Body of pancreas (tissue), 4 donors: ENCODE data around the gene CENPF. TPM values are rescaled to one million over a fixed set of nuclear protein-coding genes. Genes with fewer than 3 reads are reported as not detected.

Source experiments
- ATAC-seq: fragments of 150-250 bp; one replicate; pipeline ENCODE4 v1.9.1; 2016
- DNase-seq, 4 donors: peaks; one replicate each; pipeline ENCODE4 v3.0.0-alpha.2; 2019
- H3K27ac ChIP-seq, 4 donors: fragments of 200-600 bp; sonication (generic); 1 replicate in 3 of 4; 2 replicates in 1 of 4; pipeline versions ENCODE4 v1.5.1 to v1.6.1; 2016 to 2019; ENCODE audit warnings: mild to moderate bottlenecking in 1 of 4, mixed read lengths in 1 of 4, moderate library complexity in 1 of 4
- H3K27me3 ChIP-seq, 2 donors: fragments of 200-600 bp; sonication (generic); one replicate each; pipeline ENCODE4 v1.6.0; 2016; ENCODE audit warnings: mild to moderate bottlenecking in 1 of 2
- H3K36me3 ChIP-seq, 2 donors: fragments of 200-600 bp; sonication (generic); replicated peaks in 1 of 2; 2 replicates each; pipeline ENCODE4 v1.5.1; 2016; ENCODE audit warnings: low read depth in 2 of 2; ENCODE audit not compliant: insufficient read depth in 1 of 2
- H3K4me1 ChIP-seq: fragments of 200-600 bp; sonication (generic); one replicate; pipeline ENCODE4 v1.6.0; 2016
- H3K4me3 ChIP-seq, 2 donors: fragments of 200-600 bp; sonication (generic); 1 replicate in 1 of 2; 2 replicates in 1 of 2; pipeline ENCODE4 v1.5.1; 2016 to 2019
- H3K9me3 ChIP-seq, 3 donors: fragments of 200-600 bp; sonication (generic); 1 replicate in 2 of 3; 2 replicates in 1 of 3; pipeline ENCODE4 v1.5.1; 2016
- POLR2A ChIP-seq, 3 donors: fragments of 450-650 bp; IDR thresholded peaks; one replicate each; pipeline ENCODE4 v1.6.1; 2016; ENCODE audit warnings: antibody characterized with exemption in 3 of 3, mild to moderate bottlenecking in 2 of 3
- WGBS, 2 donors: methylation state at CpG; one replicate each; pipeline ENCODE4 v1.1.5; 2017; 5-methylcytosine and 5-hydroxymethylcytosine counted together
- intact Hi-C: fragments of 100-400 bp; cut with DNase I; formaldehyde crosslinking; loops from one replicate; pipeline ENCODE4 v1.15.1; 2023
- total RNA-seq, 2 donors: library from RNA; depleted of rRNA; stranded (reverse); fragments of >200 nt; gene quantifications; one replicate each; pipeline ENCODE4 v1.1.0, GENCODE V29; 2016
- TF ChIP-seq, protein P1 (sequence below), 7 experiments: fragments of 450-650 bp in 4 of 7; fragments of 200-600 bp in 3 of 7; sonication (generic) in 3 of 7; IDR thresholded peaks; one replicate each; pipeline ENCODE4 v1.5.1; 2016 to 2019; ENCODE audit warnings: antibody characterized with exemption in 7 of 7

Gene CENPF
- total RNA-seq, 2 donors from 2014 or later: under 0.01 TPM; not detected in 1

DNA sequence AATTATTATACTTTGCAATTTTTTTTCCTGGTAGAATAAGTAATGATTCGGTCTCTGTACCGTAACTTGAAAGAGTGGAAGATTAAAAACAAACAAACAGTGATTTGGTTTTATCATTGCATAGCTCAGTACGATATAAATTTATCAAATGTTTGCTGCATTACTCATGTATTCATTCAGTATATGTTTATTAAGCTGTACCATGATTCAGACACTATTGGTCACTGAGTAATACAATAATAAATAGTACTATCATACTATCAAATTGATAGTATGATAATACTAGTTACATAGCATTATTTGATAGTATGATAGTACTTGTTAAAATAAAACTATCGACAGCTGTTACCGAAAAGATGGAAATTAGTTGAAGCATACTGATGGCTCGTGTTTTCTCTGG is 12.1 kb downstream of the CENPF start:
- H3K4me3 ChIP-seq: no peak overlapping the region
- no peaks in the 10 kb centered on the region for H3K4me1 ChIP-seq
- no peaks in the 10 kb centered on the region for H3K9me3 ChIP-seq
- no peak overlapping the region for H3K27ac ChIP-seq
- no peaks in the 10 kb centered on the region for H3K27me3 ChIP-seq
- H3K36me3 ChIP-seq: no peaks in the 10 kb centered on the region
- WGBS, 2 donors: 80 to 83% methylated on average over 6 of the region's 6 CpGs
- intact Hi-C loops: no loop called here
- TF ChIP-seq, protein P1, sequence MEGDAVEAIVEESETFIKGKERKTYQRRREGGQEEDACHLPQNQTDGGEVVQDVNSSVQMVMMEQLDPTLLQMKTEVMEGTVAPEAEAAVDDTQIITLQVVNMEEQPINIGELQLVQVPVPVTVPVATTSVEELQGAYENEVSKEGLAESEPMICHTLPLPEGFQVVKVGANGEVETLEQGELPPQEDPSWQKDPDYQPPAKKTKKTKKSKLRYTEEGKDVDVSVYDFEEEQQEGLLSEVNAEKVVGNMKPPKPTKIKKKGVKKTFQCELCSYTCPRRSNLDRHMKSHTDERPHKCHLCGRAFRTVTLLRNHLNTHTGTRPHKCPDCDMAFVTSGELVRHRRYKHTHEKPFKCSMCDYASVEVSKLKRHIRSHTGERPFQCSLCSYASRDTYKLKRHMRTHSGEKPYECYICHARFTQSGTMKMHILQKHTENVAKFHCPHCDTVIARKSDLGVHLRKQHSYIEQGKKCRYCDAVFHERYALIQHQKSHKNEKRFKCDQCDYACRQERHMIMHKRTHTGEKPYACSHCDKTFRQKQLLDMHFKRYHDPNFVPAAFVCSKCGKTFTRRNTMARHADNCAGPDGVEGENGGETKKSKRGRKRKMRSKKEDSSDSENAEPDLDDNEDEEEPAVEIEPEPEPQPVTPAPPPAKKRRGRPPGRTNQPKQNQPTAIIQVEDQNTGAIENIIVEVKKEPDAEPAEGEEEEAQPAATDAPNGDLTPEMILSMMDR (IDR thresholded peaks at IDR 0.05): no peak
- no peak for TF ChIP-seq POLR2A (IDR thresholded peaks at IDR 0.05)
- ATAC-seq (no peak), DNase-seq (no peak)

DNA sequence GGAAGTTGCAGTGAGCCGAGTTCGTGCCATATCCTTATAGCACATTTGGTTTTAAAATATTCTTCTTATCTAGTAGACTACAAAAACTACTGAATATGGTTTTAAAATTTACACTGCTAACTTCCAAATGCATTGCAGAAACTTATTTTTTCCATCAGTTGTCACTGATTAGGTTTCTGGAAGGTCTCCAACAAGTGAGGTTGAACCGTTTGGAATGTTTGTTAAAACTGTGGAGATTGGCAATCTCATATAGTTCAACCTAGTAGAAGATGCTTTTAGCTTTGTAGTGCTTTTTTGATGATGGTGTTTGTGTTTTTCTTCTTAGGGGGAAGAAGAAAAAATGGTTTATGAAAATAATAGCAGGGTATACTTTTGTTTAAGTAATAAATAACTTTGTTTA is 12.9 kb downstream of the CENPF start:
- TF ChIP-seq, protein P1 (IDR thresholded peaks at IDR 0.05): no peak
- TF ChIP-seq POLR2A (IDR thresholded peaks at IDR 0.05): no peak
- WGBS, 2 donors: 64 to 69% methylated on average over 3 of the region's 3 CpGs
- no peak for ATAC-seq
- intact Hi-C loops: no loop called here
- no peaks in the 10 kb centered on the region for H3K4me1 ChIP-seq
- H3K4me3 ChIP-seq: no peak overlapping the region
- no peak for DNase-seq
- H3K27me3 ChIP-seq: no peaks in the 10 kb centered on the region
- H3K27ac ChIP-seq: no peak overlapping the region
- H3K36me3 ChIP-seq: no peaks in the 10 kb centered on the region
- no peaks in the 10 kb centered on the region for H3K9me3 ChIP-seq

DNA sequence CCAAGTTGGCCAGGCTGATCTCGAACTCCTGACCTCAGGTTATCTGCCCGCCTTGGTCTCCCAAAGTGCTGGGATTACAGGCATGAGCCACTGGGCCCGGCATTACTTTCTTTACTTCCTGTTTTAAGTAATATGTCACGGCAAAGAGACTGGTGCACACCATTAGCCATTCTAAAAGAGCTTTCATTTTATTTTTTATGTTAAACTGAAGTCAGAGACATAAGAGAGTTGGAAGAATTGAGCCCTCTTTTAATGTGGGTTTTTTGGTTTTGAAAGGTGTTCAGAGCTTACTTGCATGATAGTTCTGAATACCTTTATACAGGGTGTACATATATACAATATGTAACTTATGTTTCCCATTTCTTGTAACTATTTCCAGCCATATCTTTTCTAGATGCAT is 14.3 kb downstream of the CENPF start:
- ATAC-seq: no peak
- no peak overlapping the region for H3K4me3 ChIP-seq
- no peaks in the 10 kb centered on the region for H3K4me1 ChIP-seq
- no peaks in the 10 kb centered on the region for H3K36me3 ChIP-seq
- no peaks in the 10 kb centered on the region for H3K27me3 ChIP-seq
- no peak overlapping the region for H3K27ac ChIP-seq
- no peaks in the 10 kb centered on the region for H3K9me3 ChIP-seq
- DNase-seq: no peak
- WGBS, 2 donors: 92 to 95% methylated on average over 4 of the region's 4 CpGs
- TF ChIP-seq, protein P1 (IDR thresholded peaks at IDR 0.05): no peak
- no peak for TF ChIP-seq POLR2A (IDR thresholded peaks at IDR 0.05)
- intact Hi-C loops: no loop called here

DNA sequence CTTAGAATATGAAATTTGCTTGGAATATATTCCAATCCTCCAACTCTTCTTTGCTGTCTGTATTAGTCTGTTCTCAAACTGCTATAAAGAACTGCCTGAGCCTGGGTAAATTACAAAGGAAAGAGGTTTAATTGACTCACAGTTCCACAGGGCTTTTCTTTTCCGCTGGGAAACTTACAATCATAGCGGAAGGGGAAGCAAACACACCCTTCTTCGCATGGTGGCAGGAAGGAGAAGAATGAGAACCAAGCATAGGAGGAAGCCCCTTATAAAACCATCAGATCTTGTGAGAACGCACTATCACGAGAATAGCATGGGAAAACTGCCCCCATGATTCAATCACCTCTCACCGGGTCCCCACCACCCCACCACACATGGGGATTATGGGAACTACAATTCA is 14.8 kb downstream of the CENPF start:
- Histone ChIP-seq H3K9me3 (no peaks in the 10 kb centered on the region), H3K4me3 (no peak overlapping the region), H3K27ac (no peak overlapping the region), H3K4me1 (no peaks in the 10 kb centered on the region), H3K27me3 (no peaks in the 10 kb centered on the region), H3K36me3 (no peaks in the 10 kb centered on the region)
- 89 to 98% methylated on average over 6 of the region's 6 CpGs for WGBS, 2 donors
- DNase-seq (no peak), ATAC-seq (no peak)
- intact Hi-C loops: no loop called here
- no peak for TF ChIP-seq POLR2A (IDR thresholded peaks at IDR 0.05)
- TF ChIP-seq, protein P1 (IDR thresholded peaks at IDR 0.05): no peak

DNA sequence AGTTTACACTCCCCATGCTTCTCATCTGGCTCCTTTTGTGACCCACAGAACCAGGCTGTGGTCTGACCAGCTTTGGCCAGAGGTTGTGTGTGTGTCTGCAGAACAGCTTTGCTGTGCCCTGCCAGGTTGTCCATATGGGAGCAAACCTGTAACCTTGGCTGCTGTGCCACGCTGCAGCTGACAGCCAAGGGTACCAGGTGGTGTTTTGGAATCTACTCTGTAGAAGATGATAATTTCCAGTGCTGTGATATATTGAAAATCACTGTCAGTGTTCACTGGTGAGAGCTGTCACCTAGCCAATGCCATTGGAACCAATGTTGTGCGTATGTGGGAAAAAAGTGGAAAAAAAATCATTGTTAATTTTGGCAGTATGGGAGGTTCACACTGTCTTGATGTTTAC is 18.2 kb downstream of the CENPF start:
- peak in 2 of 4 donors; percentile 41 to 56 for DNase-seq
- intact Hi-C loops: no loop called here
- ATAC-seq: peak; percentile 30
- Histone ChIP-seq H3K27me3 (no peaks in the 10 kb centered on the region), H3K4me3 (no peak overlapping the region), H3K36me3 (no peaks in the 10 kb centered on the region), H3K9me3 (no peaks in the 10 kb centered on the region), H3K4me1 (no peaks in the 10 kb centered on the region), H3K27ac (no peak overlapping the region)
- WGBS, 2 donors: 35 to 39% methylated on average over 2 of the region's 2 CpGs
- no peak for TF ChIP-seq POLR2A (IDR thresholded peaks at IDR 0.05)
- TF ChIP-seq, protein P1 (IDR thresholded peaks at IDR 0.05): no peak
